Right lung (tissue), 10 donors: Measurements from ENCODE around the gene KRTAP19-7. TPM values are rescaled to one million over a fixed set of nuclear protein-coding genes. Genes with fewer than 3 reads are reported as not detected.

ENCODE experiments used
- DNase-seq, 2 donors: peaks; one replicate each; pipeline ENCODE4 v3.0.0-alpha.2; 2013
- long read RNA-seq, 8 donors: transcript quantifications; one replicate each; lab custom pipeline, GENCODE V29; 2026
- polyA plus RNA-seq, 5 donors: library from polyadenylated mRNA; unstranded; fragments of 120-200 nt; gene quantifications; one replicate each; pipeline versions ENCODE4 v1.2.1 to v1.2.3, GENCODE V29; 2013; ENCODE audit warnings: inconsistent platforms in 1 of 5, low replicate concordance in 1 of 5; ENCODE audit not compliant: insufficient read length in 5 of 5, insufficient read depth in 1 of 5

The KRTAP19-7 gene, protein sequence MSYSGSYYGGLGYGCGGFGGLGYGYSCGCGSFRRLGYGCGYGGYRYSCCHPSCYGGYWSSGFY
- not detected for polyA plus RNA-seq
- long read RNA-seq, donor 1: 0 reads
- long read RNA-seq, donor 2: 0 reads
- long read RNA-seq, donor 3: 0 reads
- long read RNA-seq, donor 4: 0 reads
- long read RNA-seq, donor 5: 0 reads
- long read RNA-seq, donor 6: 0 reads
- long read RNA-seq, donor 7: 0 reads
- long read RNA-seq, donor 8: 0 reads

DNA sequence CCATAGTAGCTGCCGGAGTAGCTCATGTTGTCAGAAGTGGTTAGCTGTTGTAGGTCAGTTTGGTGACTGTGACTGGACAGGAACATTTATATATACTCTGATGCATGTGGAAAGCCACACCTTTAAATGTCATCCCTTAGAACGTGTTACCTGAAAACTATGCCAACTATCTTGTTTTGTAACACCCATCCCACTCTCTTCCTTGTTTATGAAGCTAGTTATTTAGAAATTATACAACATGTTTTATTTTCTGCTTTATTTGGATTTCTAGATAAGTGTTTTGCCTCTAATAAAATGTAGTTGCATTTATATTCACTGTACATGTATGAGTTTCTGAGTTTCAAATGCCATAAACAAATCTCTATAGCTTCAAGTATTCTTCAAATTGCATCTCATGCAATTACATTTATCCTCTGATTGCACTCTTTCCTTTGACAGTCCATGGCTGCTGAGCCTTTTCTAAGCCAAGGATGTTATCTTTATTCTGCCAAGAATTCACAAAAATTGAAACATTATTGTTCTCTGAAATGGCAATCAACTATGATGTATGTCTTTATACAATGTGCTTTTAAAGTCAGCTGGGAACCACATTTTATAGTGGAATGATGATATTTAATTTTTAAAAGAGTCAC lies at the start of gene KRTAP19-7:
TSS of gene KRTAP19-7 (minus strand) at position 51 of the 632 bp plus-strand sequence. CDS start at position 26, 25 bp downstream.
- no peak for DNase-seq

DNA sequence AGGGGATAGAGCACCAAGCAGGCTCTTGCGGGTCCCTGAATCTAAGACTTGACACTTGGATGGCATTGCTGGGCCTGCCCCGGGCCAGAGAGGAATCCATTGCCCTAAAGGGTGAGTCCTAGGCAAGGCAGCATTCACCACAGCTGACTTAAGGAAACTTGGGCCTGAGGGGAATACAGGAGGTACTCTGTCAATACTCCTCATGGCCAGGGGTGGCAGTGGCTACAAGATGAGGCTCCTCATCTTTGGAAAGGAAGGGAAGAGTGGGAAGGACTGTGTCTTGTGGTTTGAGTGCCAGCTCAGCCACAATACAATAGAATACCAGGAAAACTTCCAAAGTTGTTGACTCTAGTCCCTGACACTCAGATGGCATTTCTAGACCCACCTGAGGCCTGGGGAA lies 44.9 kb upstream of the KRTAP19-7 start:
- no peak for DNase-seq

DNA sequence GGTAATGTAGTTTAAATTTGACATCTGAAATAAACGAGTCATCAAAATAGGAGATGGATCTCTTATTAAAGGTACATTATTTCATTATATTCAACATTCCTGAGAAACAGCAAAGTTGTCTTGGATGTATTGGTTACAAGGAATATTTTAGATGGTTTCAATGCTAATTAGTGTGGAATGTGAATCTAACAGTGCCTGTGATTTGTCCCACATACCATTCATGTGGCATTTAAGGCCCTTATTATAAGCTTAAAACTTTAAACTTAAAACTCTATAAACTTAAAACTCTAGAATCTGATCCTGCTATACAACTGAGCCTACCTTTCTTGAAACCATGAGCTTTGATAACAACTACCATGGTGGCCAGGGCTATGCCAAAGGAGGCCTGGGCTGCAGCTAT lies 39.7 kb upstream of the KRTAP19-7 start, which contains the start of gene KRTAP22-1:
TSS of gene KRTAP22-1 (plus strand) at position 301 of the 400 bp plus-strand sequence.
- no peak for DNase-seq

DNA sequence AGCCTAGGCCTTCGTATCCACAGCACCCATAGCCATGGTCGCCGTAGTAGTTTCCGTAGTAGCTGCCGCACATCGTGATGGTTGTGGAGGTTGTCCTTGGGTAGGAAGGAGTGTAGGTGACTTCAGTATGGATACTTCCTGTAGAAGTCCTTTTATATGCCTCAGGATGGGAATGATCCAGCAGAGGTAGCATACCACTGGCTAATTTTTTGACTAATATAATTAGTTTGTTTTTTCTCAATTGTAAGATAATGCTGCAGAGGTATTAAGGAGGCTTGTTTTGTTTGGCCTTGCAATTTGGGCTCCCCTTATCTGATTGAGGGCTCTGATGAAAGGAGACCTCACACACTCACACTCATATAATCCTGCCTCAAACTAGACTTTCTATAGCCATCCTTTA lies 37.7 kb upstream of the KRTAP19-7 start, which contains the start of gene KRTAP6-2:
TSS of gene KRTAP6-2 (minus strand) at position 101 of the 400 bp plus-strand sequence. CDS start at position 73, 28 bp downstream.
- DNase-seq: no peak

DNA sequence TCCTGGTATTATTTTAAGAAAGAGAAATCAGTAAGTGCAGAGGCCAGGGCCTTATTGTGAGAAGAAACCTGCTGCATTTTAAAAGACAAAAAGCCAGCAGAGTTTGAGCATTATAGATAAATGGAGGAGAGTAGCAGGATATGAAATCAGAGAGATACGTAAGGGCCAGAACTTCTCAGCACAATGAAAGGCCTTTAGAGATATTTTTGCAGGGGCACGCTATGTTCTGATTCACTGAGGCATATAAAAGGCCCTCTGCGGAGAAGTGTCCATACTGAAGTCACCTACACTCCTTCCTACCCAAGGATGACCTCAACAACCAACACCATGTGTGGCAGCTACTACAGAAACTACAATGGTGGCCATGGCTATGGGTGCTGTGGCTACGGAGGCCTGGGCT lies 31.0 kb upstream of the KRTAP19-7 start, which contains the start of gene KRTAP6-3:
TSS of gene KRTAP6-3 (plus strand) at position 301 of the 400 bp plus-strand sequence. CDS start at position 307, 6 bp downstream.
- DNase-seq: no peak

DNA sequence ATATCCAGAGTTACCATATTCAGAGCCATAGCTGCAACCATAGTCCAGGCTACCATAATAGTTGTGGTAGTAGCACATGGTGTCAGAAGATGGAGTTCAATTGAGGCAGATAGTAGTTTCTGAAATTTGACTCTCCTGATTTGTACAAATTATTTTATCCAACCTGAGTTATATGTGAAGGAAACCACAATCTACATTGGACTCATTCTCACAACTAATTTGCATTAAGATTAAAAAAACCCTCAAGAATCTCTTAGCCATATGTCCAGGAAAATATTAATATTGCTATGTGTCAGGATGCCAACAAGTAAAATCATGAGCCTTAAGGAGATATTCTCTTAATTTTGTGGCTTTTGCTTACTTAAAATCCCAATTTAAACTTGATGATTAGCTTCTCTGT lies 29.2 kb upstream of the KRTAP19-7 start, which contains the start of gene KRTAP22-2:
TSS of gene KRTAP22-2 (minus strand) at position 101 of the 400 bp plus-strand sequence.
- DNase-seq: no peak

DNA sequence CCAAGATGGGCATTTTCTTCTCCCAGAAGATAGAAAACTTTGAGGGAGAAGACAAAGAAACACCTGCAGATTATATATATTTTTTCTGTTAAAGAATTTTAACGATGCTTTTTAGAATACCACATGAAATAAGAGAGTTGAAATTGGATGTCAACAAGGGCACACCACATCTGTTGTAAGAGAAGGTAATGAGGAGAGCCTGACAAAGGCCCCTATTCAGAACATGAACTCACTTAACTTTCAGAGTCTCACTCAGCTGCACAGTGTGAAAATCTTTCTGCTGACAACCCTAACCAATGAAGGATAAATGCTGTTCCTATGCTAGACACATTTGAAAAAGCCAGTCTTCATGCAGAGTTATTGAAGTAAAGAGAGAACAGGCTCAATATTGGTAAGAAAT lies 21.8 kb upstream of the KRTAP19-7 start:
- DNase-seq: no peak

DNA sequence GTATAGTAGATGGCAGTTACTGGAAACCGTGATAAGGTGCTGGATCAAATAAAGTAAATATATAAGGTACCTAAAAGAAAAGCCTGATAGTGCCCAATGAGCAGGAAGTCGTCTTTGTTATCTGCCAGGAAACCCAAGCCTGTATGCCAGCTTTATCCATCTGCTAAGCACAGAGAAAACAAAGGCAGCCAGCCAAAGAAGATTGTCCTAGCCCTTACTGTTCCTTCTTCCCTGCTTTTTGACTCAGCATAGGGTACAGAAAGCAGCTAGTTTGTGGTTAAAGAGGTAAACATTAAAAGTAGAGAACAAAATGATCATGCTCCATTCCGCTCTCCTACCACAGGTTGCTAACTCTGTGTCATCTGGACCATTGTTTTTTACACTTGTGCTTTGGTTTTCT lies 19.0 kb upstream of the KRTAP19-7 start:
- DNase-seq: no peak

DNA sequence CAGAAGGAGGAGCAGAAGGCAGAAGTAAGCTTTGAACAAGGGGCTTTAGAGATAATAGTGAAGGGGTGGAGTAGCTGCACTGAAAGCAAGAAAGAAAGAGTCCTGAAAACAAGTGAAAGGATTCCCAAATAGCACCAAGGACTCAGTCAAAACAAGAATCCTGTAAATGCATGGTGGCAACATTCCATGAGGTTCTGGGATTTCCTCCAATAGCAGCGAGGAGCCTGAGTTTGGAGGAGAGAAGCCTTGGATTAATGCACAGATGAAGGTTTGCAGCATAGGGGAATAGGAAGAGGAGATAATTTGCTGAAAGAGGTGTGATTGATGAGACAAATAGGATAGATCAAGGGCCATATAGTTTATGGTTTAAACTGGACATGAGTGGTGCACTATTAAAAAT lies 18.2 kb upstream of the KRTAP19-7 start:
- no peak for DNase-seq

DNA sequence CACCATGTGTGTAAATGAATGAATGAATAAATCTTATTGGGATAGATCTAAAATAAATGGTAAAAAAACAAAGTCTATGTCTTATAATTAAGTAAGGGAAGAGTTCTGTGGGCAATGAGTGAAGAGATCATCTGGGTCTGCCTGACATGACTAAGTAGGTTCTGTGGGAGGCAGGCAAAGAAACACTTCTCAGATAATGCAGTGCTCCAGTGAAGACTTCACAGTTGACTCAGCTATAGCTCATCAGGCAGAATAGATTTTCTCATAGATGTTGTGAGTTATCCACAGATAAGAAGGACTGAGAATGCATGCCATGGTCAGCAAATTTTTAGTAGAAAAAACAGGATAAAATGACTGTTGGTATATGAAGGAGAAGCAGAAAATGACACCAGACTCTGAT lies 16.7 kb upstream of the KRTAP19-7 start:
- DNase-seq: no peak

DNA sequence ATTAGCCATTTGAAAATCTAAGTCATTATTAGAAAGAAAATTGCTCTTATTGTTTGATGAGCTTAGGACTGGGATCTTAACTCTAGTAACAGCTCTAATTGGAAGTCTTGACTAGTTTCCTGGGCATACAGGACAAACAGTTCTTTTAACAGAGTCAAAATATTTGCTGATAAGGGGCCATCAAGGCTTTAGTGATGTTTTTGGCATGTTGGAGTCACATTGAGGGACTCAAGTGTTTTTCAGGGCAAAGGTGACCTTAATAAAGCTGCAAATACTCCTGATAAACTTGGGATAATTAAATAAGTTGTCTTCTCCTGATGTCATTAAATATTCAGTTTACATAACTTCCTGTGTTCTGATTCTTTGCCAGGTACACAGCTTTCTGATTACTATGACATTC lies 6.5 kb upstream of the KRTAP19-7 start:
- DNase-seq: no peak

DNA sequence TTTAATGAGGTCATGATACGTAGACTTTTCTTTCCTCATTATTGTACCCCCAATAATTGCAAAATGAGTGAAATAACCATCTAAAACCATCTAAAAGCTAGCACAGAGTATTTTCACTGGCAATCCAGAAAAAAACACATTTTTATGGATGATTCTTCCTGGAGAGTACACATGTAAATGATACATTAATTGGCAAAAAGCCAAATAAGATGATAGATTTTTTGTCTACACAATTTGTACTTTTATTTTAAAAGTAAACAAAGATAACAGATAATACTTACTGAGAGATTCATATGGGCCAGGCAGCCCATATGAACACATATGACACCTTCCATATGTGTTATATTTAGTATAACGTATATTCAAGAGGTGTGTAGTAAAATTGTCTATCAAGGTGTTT lies 2.5 kb upstream of the KRTAP19-7 start:
- no peak for DNase-seq

DNA sequence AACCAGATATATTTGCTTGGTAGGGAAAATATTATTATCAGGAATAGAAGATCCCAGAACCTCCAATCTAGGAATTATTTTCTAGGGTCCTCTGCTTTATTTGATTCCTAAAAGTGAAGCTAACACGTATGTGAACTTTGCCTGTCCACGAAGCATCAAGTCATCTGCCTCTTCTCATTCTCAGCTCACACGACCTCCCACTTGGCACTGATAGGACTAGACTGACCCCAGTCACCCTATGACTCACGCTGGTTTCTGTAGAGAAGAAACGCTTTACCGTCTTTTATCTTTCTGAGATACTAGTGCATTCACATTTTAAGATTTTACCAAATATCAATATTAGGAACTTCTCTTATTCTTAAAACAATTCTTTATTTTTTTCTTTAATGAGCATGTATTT lies 2.0 kb upstream of the KRTAP19-7 start:
- no peak for DNase-seq

DNA sequence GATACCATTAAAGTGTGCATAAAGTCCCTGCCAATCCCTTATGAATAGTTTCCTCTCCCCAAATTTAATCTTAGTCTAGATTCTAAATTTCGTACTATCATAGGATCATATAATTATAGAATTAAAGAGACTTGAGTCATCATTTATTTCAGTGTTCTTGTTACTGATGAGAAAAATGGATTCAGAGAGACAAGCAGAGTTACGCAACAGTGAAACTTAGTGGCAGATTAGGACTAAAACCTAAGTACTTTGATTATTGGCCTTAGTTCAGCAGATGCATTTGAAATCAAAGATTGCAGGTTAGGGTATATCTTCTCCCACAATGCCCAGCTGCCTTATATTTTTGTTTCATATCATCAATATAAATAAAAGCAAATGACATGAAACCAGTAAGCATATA lies 843 bp upstream of the KRTAP19-7 start:
- DNase-seq: no peak

DNA sequence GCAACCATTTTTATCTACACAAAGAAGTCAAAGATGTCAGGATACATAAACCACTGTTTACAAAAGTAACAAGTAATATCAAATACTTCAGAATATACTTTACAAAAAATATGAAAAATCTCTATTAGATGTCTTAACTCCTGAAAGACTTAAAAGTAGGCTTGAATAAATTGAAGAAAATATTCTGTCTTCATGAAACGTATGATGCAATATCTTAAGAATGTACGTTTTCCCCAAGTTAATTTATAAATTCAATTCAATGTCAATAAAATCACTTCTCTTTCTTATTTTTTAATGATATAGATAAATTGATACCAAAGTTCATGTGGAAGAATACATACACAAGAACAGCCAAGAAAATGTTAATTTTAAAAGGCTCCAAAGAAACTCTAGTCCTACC lies 6.0 kb downstream of the KRTAP19-7 start:
- no peak for DNase-seq

DNA sequence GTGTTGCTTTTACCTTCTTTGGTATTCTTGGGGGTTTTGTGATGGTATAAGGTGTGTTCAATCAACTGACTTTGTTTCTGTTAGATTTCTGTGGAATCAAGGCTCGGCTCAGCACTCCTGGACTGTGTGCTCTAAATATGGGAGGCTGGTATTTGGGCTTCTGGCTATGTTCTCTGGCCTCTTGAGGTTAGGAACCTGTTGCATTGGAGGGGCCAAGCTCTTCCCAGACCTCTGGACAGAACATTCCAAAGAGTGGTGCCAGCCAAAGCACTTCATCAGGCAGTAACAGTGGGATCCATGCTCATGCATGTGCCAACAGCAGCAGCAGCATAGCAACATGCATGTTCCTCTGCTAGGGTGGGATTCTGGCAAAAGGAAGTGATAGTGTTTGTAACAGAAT lies 8.3 kb downstream of the KRTAP19-7 start:
- no peak for DNase-seq

DNA sequence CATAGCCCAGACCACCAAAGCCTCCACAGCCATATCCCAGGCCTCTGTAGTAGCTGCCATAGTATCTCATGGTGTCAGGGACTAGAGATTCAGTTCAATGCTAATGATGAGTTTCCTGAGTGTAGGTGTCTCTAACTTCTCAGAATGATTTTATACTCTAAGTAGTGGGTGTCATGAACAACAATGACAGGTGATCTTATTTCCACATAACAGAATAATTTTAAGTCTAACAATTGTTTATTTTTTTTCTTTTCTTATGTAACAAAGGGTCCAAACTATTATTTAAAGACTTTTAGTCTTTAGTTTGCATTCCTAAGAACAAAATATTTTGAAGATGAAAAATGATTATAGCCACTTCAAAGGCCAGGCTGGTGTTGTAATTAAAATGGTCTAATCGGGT lies 19.4 kb downstream of the KRTAP19-7 start, which contains the start of gene KRTAP19-6:
TSS of gene KRTAP19-6 (minus strand) at position 101 of the 400 bp plus-strand sequence. CDS start at position 70, 31 bp downstream.
- no peak for DNase-seq

DNA sequence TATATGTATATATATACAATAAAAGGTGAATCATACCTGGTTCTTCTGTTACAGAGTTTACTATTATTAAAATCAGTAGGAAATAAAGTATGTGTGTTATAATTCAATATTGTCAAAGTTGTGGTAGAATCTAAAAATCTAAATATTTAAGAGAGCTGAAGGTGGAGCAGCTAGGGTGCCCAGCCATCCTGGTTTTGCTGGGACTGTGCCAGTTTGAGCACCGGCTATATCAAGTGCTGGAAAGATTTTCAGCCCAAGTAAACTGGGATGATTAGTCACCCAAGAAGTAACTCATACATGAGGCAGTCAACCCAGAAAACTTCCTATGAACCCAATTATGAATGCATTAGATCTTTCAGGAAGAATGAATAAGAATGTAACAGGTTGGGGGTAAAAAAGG lies 42.2 kb downstream of the KRTAP19-7 start:
- DNase-seq: no peak

DNA sequence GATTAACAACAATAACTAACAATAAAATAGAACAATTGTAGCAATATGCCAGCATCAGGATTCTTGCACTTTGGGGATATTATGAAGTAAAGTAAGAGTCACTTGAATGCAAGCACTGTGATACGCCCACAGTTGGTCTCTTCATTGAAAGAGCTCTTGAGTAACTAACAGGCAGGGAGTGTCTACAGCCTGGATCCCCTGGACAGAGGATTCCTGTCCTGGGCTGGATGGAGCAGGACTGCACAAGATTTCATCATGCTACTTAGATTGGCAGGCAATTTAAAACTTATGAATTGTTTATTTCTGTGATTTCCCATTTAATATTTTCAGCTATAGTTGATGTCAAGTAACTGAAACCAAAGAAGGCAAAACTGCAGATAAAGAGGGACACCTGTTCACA lies 45.4 kb downstream of the KRTAP19-7 start:
- no peak for DNase-seq
